ENCODE data around the gene OR6S1.

DNA sequence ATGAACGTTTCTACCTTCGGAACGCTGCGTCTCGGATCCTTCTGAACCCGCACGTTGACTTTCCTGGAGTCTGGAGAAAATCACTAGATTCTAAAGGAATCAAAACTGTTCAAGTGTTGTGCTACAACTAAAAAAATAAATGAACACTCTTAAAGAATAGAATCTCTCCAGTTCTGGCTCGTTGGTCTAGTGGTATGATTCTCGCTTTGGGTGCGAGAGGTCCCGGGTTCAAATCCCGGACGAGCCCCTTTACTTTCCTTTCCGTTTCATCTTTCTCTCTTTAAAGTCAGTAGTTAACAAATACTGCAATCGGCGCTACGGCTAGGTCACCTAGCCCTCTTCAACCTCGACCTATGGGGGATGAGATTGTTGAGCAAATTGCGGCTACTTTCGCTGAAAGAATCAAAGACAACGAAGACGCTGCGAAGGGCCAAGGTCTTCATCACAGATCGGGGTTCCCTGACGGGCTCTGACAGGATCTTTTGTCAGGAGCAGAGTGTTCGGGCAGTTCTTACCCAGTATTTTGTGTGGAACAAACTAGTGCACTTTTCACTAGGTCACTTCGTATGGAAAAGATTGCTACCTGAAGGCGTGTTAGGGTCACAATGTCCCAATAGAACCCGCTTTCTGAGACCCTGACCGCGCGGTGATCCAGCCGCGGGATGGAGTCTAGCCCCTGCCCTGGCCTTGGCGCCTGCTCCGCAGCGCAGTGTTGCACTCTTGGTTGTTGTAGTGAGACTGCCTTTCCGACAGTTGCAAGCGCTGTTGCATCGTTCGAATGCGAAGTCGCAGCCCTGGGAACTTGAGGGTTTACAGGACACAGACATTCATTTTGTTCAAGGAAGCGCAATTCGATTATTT, 8.4 kb downstream of the OR6S1 start:
- TF ChIP-seq, protein P1, sequence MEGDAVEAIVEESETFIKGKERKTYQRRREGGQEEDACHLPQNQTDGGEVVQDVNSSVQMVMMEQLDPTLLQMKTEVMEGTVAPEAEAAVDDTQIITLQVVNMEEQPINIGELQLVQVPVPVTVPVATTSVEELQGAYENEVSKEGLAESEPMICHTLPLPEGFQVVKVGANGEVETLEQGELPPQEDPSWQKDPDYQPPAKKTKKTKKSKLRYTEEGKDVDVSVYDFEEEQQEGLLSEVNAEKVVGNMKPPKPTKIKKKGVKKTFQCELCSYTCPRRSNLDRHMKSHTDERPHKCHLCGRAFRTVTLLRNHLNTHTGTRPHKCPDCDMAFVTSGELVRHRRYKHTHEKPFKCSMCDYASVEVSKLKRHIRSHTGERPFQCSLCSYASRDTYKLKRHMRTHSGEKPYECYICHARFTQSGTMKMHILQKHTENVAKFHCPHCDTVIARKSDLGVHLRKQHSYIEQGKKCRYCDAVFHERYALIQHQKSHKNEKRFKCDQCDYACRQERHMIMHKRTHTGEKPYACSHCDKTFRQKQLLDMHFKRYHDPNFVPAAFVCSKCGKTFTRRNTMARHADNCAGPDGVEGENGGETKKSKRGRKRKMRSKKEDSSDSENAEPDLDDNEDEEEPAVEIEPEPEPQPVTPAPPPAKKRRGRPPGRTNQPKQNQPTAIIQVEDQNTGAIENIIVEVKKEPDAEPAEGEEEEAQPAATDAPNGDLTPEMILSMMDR (IDR thresholded peaks at IDR 0.05; ENCODE audit: low read depth, low read length, missing input control), result no peak
- TF ChIP-seq, protein P2, sequence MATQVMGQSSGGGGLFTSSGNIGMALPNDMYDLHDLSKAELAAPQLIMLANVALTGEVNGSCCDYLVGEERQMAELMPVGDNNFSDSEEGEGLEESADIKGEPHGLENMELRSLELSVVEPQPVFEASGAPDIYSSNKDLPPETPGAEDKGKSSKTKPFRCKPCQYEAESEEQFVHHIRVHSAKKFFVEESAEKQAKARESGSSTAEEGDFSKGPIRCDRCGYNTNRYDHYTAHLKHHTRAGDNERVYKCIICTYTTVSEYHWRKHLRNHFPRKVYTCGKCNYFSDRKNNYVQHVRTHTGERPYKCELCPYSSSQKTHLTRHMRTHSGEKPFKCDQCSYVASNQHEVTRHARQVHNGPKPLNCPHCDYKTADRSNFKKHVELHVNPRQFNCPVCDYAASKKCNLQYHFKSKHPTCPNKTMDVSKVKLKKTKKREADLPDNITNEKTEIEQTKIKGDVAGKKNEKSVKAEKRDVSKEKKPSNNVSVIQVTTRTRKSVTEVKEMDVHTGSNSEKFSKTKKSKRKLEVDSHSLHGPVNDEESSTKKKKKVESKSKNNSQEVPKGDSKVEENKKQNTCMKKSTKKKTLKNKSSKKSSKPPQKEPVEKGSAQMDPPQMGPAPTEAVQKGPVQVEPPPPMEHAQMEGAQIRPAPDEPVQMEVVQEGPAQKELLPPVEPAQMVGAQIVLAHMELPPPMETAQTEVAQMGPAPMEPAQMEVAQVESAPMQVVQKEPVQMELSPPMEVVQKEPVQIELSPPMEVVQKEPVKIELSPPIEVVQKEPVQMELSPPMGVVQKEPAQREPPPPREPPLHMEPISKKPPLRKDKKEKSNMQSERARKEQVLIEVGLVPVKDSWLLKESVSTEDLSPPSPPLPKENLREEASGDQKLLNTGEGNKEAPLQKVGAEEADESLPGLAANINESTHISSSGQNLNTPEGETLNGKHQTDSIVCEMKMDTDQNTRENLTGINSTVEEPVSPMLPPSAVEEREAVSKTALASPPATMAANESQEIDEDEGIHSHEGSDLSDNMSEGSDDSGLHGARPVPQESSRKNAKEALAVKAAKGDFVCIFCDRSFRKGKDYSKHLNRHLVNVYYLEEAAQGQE (IDR thresholded peaks at IDR 0.05), result no peak
- no peak for TF ChIP-seq EGR1 (IDR thresholded peaks at IDR 0.05; ENCODE audit: low read depth in 2 of 2)
- no peak for TF ChIP-seq NR2F2 (IDR thresholded peaks at IDR 0.05)
- TF ChIP-seq JUND (IDR thresholded peaks at IDR 0.05), result no peak
- TF ChIP-seq YY1 (IDR thresholded peaks at IDR 0.05), result no peak
- TF ChIP-seq GABPA (IDR thresholded peaks at IDR 0.05 in 1 of 2, conservative IDR thresholded peaks at IDR 0.05 in 1 of 2), result no peak
- no peak for TF ChIP-seq RAD21 (IDR thresholded peaks at IDR 0.05)
- TF ChIP-seq, protein P3, sequence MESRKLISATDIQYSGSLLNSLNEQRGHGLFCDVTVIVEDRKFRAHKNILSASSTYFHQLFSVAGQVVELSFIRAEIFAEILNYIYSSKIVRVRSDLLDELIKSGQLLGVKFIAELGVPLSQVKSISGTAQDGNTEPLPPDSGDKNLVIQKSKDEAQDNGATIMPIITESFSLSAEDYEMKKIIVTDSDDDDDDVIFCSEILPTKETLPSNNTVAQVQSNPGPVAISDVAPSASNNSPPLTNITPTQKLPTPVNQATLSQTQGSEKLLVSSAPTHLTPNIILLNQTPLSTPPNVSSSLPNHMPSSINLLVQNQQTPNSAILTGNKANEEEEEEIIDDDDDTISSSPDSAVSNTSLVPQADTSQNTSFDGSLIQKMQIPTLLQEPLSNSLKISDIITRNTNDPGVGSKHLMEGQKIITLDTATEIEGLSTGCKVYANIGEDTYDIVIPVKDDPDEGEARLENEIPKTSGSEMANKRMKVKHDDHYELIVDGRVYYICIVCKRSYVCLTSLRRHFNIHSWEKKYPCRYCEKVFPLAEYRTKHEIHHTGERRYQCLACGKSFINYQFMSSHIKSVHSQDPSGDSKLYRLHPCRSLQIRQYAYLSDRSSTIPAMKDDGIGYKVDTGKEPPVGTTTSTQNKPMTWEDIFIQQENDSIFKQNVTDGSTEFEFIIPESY (IDR thresholded peaks at IDR 0.05), result no peak
- TF ChIP-seq, protein P4, sequence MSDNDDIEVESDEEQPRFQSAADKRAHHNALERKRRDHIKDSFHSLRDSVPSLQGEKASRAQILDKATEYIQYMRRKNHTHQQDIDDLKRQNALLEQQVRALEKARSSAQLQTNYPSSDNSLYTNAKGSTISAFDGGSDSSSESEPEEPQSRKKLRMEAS (IDR thresholded peaks at IDR 0.05), result no peak
